22Rv1 (cell line): Measurements from ENCODE around the gene EFCC1.

Experiments used
- H3K27ac ChIP-seq: fragments of 450-650 bp; 2 replicates; pipeline ENCODE4 v1.5.1; 2017
- ZFX ChIP-seq: fragments of 450-650 bp; IDR thresholded peaks from 2 replicates; pipeline ENCODE4 v1.6.1; 2017; ENCODE audit warnings: antibody characterized with exemption, borderline replicate concordance
- TF ChIP-seq, protein P1 (sequence below): fragments of 450-650 bp; IDR thresholded peaks from 2 replicates; pipeline ENCODE4 v1.5.1; 2017; ENCODE audit warnings: mild to moderate bottlenecking

EFCC1 gene

DNA sequence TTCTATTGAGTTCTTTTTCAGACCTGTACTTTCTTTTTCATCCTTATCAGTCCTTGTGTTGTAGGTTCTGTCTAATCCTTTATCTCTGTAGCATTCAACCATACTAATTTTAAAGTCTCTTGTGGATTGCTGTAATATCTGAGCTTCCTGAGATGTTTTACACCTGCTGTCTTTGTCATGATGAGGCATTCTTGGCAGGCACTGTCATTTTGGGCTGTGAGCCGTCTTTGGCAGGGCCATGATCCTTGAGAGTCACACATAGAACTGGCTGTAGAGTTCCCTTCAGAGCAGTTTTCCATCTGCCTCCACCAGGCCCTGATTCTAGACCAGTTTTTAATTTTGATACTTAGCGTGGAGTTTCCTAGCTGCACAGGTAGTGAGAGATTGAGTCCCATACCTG is 6.7 kb downstream of the EFCC1 start:
- no peak overlapping the region for H3K27ac ChIP-seq

DNA sequence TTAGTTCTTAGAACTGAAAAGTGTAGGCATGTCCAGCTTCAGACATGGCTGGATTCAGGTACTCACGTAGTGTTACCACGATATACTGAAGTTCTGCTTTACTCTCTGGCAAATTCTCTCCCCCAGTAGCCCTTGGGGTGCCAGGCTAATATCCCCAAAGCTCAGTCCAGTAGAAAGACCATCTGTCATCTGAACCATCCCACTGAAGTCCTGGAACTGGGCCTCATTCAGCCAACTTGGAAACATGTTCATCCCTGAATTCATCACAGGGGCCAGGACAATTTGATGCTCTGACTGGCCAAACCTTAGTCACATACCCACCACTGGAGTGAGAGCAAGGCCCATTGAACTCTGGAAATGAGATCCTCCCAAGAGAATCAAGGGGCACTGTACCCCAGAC is 8.2 kb downstream of the EFCC1 start:
- TF ChIP-seq ZFX = no peak
- TF ChIP-seq, protein P1, sequence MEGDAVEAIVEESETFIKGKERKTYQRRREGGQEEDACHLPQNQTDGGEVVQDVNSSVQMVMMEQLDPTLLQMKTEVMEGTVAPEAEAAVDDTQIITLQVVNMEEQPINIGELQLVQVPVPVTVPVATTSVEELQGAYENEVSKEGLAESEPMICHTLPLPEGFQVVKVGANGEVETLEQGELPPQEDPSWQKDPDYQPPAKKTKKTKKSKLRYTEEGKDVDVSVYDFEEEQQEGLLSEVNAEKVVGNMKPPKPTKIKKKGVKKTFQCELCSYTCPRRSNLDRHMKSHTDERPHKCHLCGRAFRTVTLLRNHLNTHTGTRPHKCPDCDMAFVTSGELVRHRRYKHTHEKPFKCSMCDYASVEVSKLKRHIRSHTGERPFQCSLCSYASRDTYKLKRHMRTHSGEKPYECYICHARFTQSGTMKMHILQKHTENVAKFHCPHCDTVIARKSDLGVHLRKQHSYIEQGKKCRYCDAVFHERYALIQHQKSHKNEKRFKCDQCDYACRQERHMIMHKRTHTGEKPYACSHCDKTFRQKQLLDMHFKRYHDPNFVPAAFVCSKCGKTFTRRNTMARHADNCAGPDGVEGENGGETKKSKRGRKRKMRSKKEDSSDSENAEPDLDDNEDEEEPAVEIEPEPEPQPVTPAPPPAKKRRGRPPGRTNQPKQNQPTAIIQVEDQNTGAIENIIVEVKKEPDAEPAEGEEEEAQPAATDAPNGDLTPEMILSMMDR = no peak
- no peak overlapping the region for H3K27ac ChIP-seq

More for the DNA sequence above, 6.7 kb downstream of the EFCC1 start:
- TF ChIP-seq, protein P1 = no peak
- no peak for TF ChIP-seq ZFX

DNA sequence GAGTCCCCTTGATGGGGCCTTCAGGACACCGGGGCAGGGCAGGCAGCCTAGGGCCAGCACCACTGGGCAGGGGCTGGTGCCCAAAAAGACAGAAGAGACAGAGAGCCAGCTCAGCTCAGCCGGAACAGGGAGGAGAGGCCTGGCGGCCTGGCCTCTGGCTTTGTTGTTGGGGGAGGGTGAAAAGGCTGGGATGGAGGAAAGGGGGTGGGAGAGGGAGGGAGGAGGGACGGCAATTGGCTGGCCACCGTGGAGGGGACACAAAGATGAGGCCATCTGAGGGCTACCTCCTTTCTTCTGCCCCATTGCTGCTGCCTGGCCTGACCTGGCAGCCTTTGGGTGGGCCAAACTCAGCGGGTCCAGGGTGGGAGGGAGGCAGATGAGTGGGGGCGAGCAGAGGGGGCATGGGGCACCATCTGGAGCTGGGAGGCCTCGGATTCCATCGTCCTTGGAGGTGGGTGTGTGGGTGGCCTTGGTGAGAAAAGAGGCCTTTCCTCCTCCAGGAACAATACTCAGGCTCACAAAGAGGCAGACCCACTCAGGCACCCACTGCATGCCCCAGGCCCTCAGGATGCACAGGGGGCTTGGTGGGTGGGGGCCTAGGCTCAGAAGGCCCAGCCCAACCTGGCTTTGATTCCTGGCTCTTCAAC is 9.3 kb downstream of the EFCC1 start:
- H3K27ac ChIP-seq = no peak overlapping the region
- no peak for TF ChIP-seq ZFX
- TF ChIP-seq, protein P1 = no peak

DNA sequence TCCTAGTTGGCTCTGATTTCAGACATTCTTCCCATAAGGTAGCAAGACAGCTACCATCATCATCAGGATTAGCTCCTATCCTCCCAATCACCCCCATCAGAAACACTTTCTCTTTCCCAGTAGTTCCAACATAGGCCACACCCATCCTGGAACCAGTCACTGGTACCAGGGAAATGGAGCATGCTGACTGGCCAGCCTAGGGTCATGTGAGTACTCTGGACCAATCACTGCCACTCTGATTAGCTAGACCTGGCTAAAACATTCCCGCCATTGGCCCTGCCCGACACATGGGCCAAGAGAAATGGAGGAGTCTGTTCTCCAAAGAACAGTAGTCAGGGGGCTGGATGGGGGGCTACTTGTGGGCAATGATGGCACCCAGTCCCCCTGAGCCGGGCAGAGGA is 12.4 kb downstream of the EFCC1 start:
- no peak overlapping the region for H3K27ac ChIP-seq
- no peak for TF ChIP-seq ZFX
- TF ChIP-seq, protein P1 = no peak

DNA sequence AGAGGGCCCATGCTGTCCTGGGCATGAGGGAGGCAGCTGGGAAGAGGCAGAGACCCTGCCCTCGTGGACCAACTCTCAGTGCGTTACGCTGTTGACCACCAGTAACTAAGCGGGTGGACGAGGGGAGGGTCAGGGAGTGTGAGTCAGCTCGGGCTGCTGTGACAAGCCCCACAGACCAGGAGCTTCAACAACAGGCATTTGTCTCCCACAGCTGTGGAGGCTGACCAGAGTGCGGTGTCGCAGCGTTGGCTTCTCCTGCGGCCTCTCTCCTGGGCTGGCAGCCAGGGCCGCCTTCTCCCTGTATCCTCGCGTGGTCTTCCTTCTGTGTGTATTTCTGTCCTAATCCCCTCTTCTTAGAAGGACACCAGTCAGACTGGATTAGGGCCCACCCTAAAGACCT is 13.0 kb downstream of the EFCC1 start:
- H3K27ac ChIP-seq = no peak overlapping the region
- TF ChIP-seq, protein P1 = no peak
- no peak for TF ChIP-seq ZFX

DNA sequence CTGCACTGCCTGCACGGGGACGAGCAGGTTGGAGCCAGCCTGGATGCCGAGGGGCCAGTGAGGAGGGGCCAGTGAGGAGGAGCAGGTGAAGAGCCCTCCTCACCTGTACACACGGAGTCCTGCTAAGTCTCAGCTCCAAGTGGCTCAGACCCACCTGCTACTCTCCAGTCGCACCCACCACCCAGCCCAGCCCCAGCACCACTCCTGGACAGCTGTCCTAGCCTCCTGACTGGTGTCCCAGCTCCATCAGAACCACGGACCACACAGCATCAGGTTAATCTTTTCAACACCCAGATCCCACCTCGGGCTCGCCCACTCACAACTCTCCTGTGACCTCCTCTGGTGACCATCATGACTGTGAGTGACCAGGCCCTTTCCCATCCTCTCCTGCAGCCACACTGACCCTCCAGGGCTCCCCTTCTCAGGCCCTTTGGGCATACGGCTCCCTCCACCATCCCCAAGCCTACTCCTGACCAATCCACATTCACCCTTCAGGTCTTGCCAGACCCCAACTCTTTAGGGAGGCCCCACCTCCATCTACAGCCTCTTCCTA is 13.8 kb downstream of the EFCC1 start:
- TF ChIP-seq, protein P1 = no peak
- no peak for TF ChIP-seq ZFX
- no peak overlapping the region for H3K27ac ChIP-seq

DNA sequence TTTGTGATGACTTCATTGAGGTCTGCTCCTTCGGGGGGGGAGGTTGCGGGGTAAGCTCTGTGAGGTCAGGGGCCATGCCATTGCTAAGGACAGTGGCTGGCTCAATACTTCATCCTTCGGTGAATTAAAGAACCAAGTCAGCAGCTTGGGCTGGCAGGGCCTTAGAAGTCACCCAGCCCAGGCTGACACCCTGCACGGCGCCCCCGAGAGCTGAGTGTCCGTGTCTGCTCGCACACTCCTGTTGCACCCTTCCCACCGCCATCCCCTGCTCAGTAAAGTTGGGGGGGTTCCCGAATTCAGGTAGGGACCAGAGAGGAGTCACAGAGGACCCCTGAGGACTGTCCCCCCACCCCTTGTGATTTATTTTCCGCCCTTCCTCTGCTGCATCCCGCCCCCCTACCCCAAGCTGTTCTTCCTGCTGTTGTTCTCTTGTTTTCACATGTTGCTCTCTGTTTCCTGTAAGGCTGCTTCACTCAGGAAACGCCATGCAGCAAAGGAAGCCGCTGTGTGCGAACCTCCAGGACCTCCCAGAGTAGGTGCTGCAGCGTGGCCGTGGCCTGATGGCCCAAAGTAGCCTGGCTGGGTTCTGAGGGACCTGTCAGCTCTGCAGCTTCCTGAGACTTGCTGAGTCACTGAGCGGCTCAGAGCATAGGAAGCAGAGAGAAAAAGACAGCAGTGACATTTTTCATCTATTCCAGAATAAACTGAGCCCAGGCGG is 14.4 kb downstream of the EFCC1 start:
- no peak overlapping the region for H3K27ac ChIP-seq
- no peak for TF ChIP-seq ZFX
- TF ChIP-seq, protein P1 = no peak
